HG03432 (cell line): ENCODE measurements around the gene GUCY1A2.
"Not testable (repeated sequence)": the region's sequence is repeated elsewhere in the genome, so short reads cannot be mapped to it uniquely, and the experiment has no call there.

Experiments used
- ATAC-seq: cut with Tn5 transposase; IDR thresholded peaks from one replicate; pipeline ENCODE4 v1.9.1; 2021; ENCODE audit warnings: mild to moderate bottlenecking, moderate library complexity; ENCODE audit not compliant: unreplicated experiment

The GUCY1A2 gene

GRCh38 chr11:106848526-106848925 is 169.8 kb downstream of the GUCY1A2 start:
- no peak for ATAC-seq

GRCh38 chr11:106842134-106842533 is 176.1 kb downstream of the GUCY1A2 start:
- ATAC-seq, result no peak

GRCh38 chr11:106840947-106841346 is 177.3 kb downstream of the GUCY1A2 start:
- no peak for ATAC-seq

GRCh38 chr11:106840146-106840545 is 178.1 kb downstream of the GUCY1A2 start:
- no peak for ATAC-seq

- ATAC-seq, result no peak
These were observed 183.7 kb downstream of the GUCY1A2 start for GRCh38 chr11:106834567-106834966.

GRCh38 chr11:106828976-106829375 is 189.3 kb downstream of the GUCY1A2 start:
- ATAC-seq, result no peak

GRCh38 chr11:106828576-106828975 is 189.7 kb downstream of the GUCY1A2 start:
- ATAC-seq, result no peak

- ATAC-seq, result no peak
These were observed 190.6 kb downstream of the GUCY1A2 start for GRCh38 chr11:106827687-106828086.

GRCh38 chr11:106826558-106826957 is 191.7 kb downstream of the GUCY1A2 start:
- not testable (repeated sequence) for ATAC-seq

GRCh38 chr11:106821826-106822225 is 196.4 kb downstream of the GUCY1A2 start:
- no peak for ATAC-seq

GRCh38 chr11:106821291-106821690 is 197.0 kb downstream of the GUCY1A2 start:
- ATAC-seq, result no peak

- no peak for ATAC-seq
These were observed 199.8 kb downstream of the GUCY1A2 start for GRCh38 chr11:106818443-106818842.

- ATAC-seq, result no peak
These were observed 203.1 kb downstream of the GUCY1A2 start for GRCh38 chr11:106815209-106815608.

GRCh38 chr11:106813806-106814205 is 204.5 kb downstream of the GUCY1A2 start:
- no peak for ATAC-seq

GRCh38 chr11:106794058-106794457 is 224.2 kb downstream of the GUCY1A2 start:
- no peak for ATAC-seq

GRCh38 chr11:106789406-106789805 is 228.9 kb downstream of the GUCY1A2 start:
- ATAC-seq, result no peak

GRCh38 chr11:106787454-106787853 is 230.8 kb downstream of the GUCY1A2 start:
- ATAC-seq, result no peak

- ATAC-seq, result no peak
These were observed 232.2 kb downstream of the GUCY1A2 start for GRCh38 chr11:106785913-106786650.

GRCh38 chr11:106777302-106777701 is 241.0 kb downstream of the GUCY1A2 start:
- not testable (repeated sequence) for ATAC-seq

- ATAC-seq, result no peak
These were observed 247.7 kb downstream of the GUCY1A2 start for GRCh38 chr11:106770489-106771085.

- ATAC-seq, result no peak
These were observed 252.6 kb downstream of the GUCY1A2 start for GRCh38 chr11:106765469-106766258.

GRCh38 chr11:106763501-106763900 is 254.8 kb downstream of the GUCY1A2 start:
- no peak for ATAC-seq
